Transverse colon (tissue), 4 donors: ENCODE measurements around the gene IFRD2.

Experiments used
- CTCF ChIP-seq, 5 experiments: fragments of 200-600 bp in 3 of 5; fragments of 450-650 bp in 2 of 5; sonication (generic) in 3 of 5; IDR thresholded peaks; 1 replicate in 2 of 5; 2 replicates in 3 of 5; pipeline ENCODE4 v1.5.1; 2016 to 2017; ENCODE audit warnings: antibody characterized with exemption in 5 of 5, inconsistent platforms in 3 of 5, mild to moderate bottlenecking in 2 of 5, moderate library complexity in 1 of 5
- POLR2A ChIP-seq: fragments of 450-650 bp; IDR thresholded peaks from one replicate; pipeline ENCODE4 v1.6.1; 2016; ENCODE audit warnings: antibody characterized with exemption, mild to moderate bottlenecking, moderate library complexity
- POLR2AphosphoS5 ChIP-seq, 3 donors: sonication (generic); formaldehyde crosslinking; IDR thresholded peaks; one replicate each; pipeline ENCODE4 v1.6.1; 2016; ENCODE audit warnings: antibody characterized with exemption in 3 of 3

- TF ChIP-seq CTCF (IDR thresholded peaks at IDR 0.05) (no peak), POLR2A (no peak), POLR2AphosphoS5 (IDR thresholded peaks at IDR 0.05) (no peak)
Observed at GRCh38 chr3:50294089-50294488, 1.9 kb upstream of the IFRD2 start.
